ENCODE results near the gene PRELID2.
"Not testable (repeated sequence)": the region's sequence is repeated elsewhere in the genome, so short reads cannot be mapped to it uniquely, and the experiment has no call there.

PRELID2 gene

GRCh38 chr5:145841299-145841698, 6.2 kb upstream of the PRELID2 start:
- in situ Hi-C loops (cut with HindIII; ENCODE audit: low sequenced_read_pairs), result no loop called here
- no peak overlapping the region for H3K4me3 ChIP-seq (ENCODE audit: low read depth, low read length)
- TF ChIP-seq CTCF (IDR thresholded peaks at IDR 0.05; ENCODE audit: low read depth, low read length), result no peak
- DNase-seq (ENCODE audit: low read depth, low spot score), result no peak

- TF ChIP-seq CTCF (IDR thresholded peaks at IDR 0.05; ENCODE audit: low read depth, low read length), result no peak
- no peak for DNase-seq (ENCODE audit: low read depth, low spot score)
- in situ Hi-C loops (cut with HindIII; ENCODE audit: low sequenced_read_pairs), result no loop called here
- no peak overlapping the region for H3K4me3 ChIP-seq (ENCODE audit: low read depth, low read length)
These were observed 5.5 kb upstream of the PRELID2 start for GRCh38 chr5:145840458-145841132.

- in situ Hi-C loops (cut with HindIII; ENCODE audit: low sequenced_read_pairs), result no loop called here
- no peak for TF ChIP-seq CTCF (IDR thresholded peaks at IDR 0.05; ENCODE audit: low read depth, low read length)
- no peak overlapping the region for H3K4me3 ChIP-seq (ENCODE audit: low read depth, low read length)
- DNase-seq (ENCODE audit: low read depth, low spot score), result no peak
These were observed 3.1 kb upstream of the PRELID2 start for GRCh38 chr5:145838276-145838675.

- H3K4me3 ChIP-seq (ENCODE audit: low read depth, low read length); DNase-seq (ENCODE audit: low read depth, low spot score); in situ Hi-C loops (cut with HindIII; ENCODE audit: low sequenced_read_pairs): not testable (repeated sequence)
These were observed 1.1 kb upstream of the PRELID2 start for GRCh38 chr5:145836241-145836640.

- peak overlapping the region; percentile 63 for H3K4me3 ChIP-seq (ENCODE audit: low read depth, low read length)
- in situ Hi-C loops (cut with HindIII; ENCODE audit: low sequenced_read_pairs), result no loop called here
- no peak for DNase-seq (ENCODE audit: low read depth, low spot score)
- no peak for TF ChIP-seq CTCF (IDR thresholded peaks at IDR 0.05; ENCODE audit: low read depth, low read length)
These were observed 702 bp upstream of the PRELID2 start for GRCh38 chr5:145835848-145836239.

- no peak for TF ChIP-seq CTCF (IDR thresholded peaks at IDR 0.05; ENCODE audit: low read depth, low read length)
These were observed 607 bp downstream of the PRELID2 start for GRCh38 chr5:145834554-145834916.

GRCh38 chr5:145833631-145834200, 1.4 kb downstream of the PRELID2 start:
- no peak for TF ChIP-seq CTCF (IDR thresholded peaks at IDR 0.05; ENCODE audit: low read depth, low read length)
- H3K4me3 ChIP-seq (ENCODE audit: low read depth, low read length), result no peak overlapping the region
- in situ Hi-C loops (cut with HindIII; ENCODE audit: low sequenced_read_pairs), result no loop called here
- no peak for DNase-seq (ENCODE audit: low read depth, low spot score)

More at GRCh38 chr5:145834554-145834916, 607 bp downstream of the PRELID2 start:
- in situ Hi-C loops (cut with HindIII; ENCODE audit: low sequenced_read_pairs), result no loop called here
- DNase-seq (ENCODE audit: low read depth, low spot score), result no peak
- H3K4me3 ChIP-seq (ENCODE audit: low read depth, low read length), result peak overlapping the region; percentile 63

Measured in astrocyte of the spinal cord (primary cell).